HG03558 (cell line): ENCODE results near the gene NME7.

Experiments used
- ATAC-seq: cut with Tn5 transposase; IDR thresholded peaks from one replicate; pipeline ENCODE4 v1.9.1; 2021; ENCODE audit warnings: moderate number of reproducible peaks; ENCODE audit not compliant: unreplicated experiment; ENCODE audit errors: extremely low read depth

NME7 gene

DNA sequence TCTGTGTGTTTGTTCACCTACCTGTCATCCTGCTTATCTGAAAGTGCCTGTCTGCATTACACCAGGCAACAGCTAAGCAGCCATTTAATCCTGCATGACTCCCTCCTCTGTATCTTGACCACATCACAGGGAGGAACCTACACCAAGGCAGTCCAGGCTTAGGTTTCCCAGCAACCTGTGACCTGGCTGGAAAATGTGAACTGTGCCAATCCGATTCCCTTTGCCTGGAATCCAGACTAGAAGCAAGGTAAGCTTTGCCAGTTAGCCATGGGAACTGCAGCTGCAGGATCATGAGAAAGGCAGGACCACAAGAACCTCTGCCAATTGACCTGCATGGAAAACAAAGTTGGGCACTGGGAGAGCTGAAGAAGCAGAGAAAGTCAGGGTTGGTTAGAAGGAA is 267.4 kb downstream of the NME7 start:
- ATAC-seq, result no peak

DNA sequence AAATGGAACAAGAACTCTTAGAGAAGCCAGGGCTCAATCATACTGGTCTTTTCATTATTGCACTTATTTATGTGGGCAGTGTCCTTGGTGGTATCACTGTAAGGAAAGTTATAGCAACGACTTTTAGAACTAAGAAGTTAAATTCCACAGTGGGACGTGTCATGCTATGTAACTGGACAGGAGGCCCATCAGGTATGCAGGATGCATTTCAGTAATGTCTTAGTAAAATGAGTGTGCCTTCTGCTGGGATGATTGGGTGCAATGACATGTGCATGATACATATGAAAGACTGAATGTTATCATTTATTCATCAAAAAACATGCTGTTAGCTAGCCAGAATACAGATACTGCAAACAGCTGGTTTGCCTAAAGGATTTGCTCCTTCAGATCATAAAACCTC is 268.0 kb downstream of the NME7 start:
- no peak for ATAC-seq

GRCh38 chr1:169098380-169098779 is 269.2 kb downstream of the NME7 start:
- no peak for ATAC-seq

- no peak for ATAC-seq
These were observed 272.6 kb downstream of the NME7 start for GRCh38 chr1:169094897-169095569.

GRCh38 chr1:169092399-169092798 is 275.2 kb downstream of the NME7 start:
- ATAC-seq, result no peak

GRCh38 chr1:169091480-169091941 is 276.1 kb downstream of the NME7 start:
- ATAC-seq, result peak; percentile 48

DNA sequence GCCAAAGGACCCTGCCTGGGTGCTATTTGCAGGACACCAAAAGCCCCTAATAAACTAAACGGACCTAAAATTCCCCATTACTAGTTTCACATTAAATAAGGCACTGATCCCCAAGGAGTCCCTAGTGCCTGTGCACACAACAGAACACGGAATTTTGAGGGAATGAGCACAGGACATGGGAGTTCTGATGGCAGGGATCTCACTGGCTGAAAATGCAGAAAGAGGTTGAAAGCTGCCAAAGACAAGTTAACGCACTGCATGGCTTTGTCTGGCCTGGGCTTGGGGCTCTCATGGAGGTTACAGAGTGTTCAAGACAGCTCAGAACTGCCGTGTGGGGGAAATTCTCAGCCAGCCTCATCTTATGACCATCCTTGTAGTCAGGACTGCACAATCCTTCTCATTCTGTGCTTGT is 276.7 kb downstream of the NME7 start:
- no peak for ATAC-seq

- no peak for ATAC-seq
These were observed 277.2 kb downstream of the NME7 start for GRCh38 chr1:169090308-169090899.

DNA sequence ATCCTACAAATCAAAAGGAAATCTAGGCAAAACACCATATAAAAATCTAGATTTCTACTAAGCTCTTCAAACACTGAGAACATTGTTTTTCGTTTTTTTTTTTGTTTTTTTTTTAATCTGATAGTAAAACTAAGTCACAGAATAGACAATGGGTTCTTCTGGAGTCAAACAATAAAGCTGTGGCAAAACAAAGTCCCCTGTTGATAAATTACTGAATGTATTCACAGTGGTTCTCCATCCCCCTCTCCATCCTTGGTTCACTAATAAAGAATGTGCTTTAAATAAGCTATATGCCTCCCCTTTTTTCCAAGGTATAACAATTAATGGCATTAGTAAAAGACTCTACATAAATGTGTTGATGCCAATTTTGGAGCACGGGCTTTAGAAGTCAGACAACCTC is 277.8 kb downstream of the NME7 start:
- no peak for ATAC-seq

DNA sequence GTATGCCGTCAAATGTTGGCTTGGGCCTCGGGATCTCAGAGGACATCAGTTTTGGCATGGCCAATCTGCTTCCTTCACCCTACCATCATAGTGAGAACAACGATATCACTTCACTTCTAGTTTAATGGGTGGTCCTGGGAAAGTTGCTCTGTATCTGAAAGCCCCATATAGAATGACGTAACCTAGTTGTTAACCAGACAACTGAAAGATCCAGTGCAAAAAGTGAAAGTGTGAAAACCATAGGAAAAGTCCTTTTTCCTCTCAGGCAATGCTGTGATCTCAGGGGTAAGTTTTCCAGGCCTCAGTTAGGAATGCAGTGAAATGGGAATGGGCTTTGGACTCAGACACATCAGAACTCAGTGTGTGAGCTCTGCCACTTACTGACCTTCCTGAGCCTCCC is 279.7 kb downstream of the NME7 start:
- no peak for ATAC-seq

DNA sequence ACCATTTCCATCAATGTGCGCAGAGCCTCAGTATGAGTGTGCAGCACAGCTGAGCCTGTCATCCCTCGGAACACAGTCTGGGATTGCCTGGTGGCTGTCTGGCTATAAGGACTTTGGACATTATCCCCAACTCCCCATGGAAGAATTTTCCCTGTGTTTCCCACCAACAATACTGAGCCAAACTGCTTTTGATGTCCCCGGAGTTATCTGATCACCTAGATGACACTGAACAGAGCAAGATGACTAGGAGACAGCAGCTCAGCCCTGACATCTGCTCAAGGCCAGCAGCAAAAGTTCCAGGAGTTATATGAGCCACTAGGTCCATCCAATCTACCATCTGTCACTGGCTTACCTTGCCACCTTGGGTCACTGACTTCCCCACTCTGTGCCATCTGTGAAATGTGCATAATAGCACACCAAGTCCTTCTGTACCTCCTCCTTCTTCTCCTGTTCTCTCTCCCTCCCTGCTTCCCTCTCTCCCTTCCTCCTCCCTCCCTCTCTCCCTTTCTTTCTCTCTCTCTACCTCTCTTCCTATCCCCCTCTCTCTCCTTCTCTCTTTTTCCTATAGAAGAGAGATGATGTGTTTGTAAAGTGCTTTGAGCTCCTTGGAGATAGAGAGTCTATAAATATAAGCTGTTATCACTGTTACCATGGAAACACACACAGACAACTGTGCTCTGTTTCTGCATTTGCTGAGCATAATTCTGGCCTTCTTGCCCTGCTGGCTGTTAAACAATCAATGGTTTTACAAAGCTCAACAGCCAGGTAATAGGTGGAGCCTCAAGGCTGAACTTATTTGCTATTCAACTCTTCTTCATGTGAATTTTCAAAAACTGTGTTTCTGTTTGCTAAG is 280.8 kb downstream of the NME7 start:
- no peak for ATAC-seq

GRCh38 chr1:169085911-169086310 is 281.7 kb downstream of the NME7 start:
- no peak for ATAC-seq
